Neural progenitor cell (in vitro differentiated cells): ENCODE data around the gene TNIK. TPM values are rescaled to one million over a fixed set of nuclear protein-coding genes. Genes with fewer than 3 reads are reported as not detected.
"Not testable (repeated sequence)": the region's sequence is repeated elsewhere in the genome, so short reads cannot be mapped to it uniquely, and the experiment has no call there.

Experiments
- DNase-seq: peaks from one replicate; pipeline ENCODE4 v3.0.0-alpha.2; 2016; ENCODE audit warnings: low spot score
- H2AFZ ChIP-seq: fragments of 200-600 bp; sonication (generic); replicated peaks from 2 replicates; pipeline ENCODE4 v1.6.1; 2016; ENCODE audit warnings: antibody characterized with exemption
- H3F3A ChIP-seq: fragments of 200-600 bp; sonication (generic); 2 replicates; pipeline ENCODE4 v1.6.1; 2016; ENCODE audit warnings: antibody characterized with exemption, low read depth
- H3K27ac ChIP-seq: fragments of 200-600 bp; sonication (generic); 2 replicates; pipeline ENCODE4 v1.5.1; 2016; ENCODE audit warnings: mild to moderate bottlenecking
- H3K27me3 ChIP-seq: fragments of 200-600 bp; sonication (generic); 2 replicates; pipeline ENCODE4 v1.6.1; 2016; ENCODE audit warnings: mild to moderate bottlenecking, moderate library complexity
- H3K36me3 ChIP-seq: fragments of 200-600 bp; sonication (generic); 2 replicates; pipeline ENCODE4 v1.5.1; 2016
- H3K4me1 ChIP-seq: fragments of 200-600 bp; sonication (generic); 2 replicates; pipeline ENCODE4 v1.6.1; 2016; ENCODE audit warnings: mixed run types
- H3K4me2 ChIP-seq: fragments of 200-600 bp; sonication (generic); 2 replicates; pipeline ENCODE4 v1.6.1; 2016
- H3K4me3 ChIP-seq: fragments of 200-600 bp; sonication (generic); 2 replicates; pipeline ENCODE4 v1.5.1; 2016
- H3K79me2 ChIP-seq: fragments of 200-600 bp; sonication (generic); 2 replicates; pipeline ENCODE4 v1.6.1; 2016; ENCODE audit warnings: low read depth
- H3K9ac ChIP-seq: fragments of 200-600 bp; sonication (generic); 2 replicates; pipeline ENCODE4 v1.6.1; 2016
- H3K9me3 ChIP-seq: fragments of 200-600 bp; sonication (generic); 2 replicates; pipeline ENCODE4 v1.5.1; 2016; ENCODE audit warnings: low read depth
- H4K20me1 ChIP-seq: fragments of 200-600 bp; sonication (generic); 2 replicates; pipeline ENCODE4 v1.6.1; 2016; ENCODE audit warnings: low read depth
- H3K27ac Mint-ChIP-seq: 3 replicates; pipeline ENCODE4 v1.8.0; 2021; ENCODE audit warnings: mixed read lengths
- H3K27me3 Mint-ChIP-seq: 2 replicates; pipeline ENCODE4 v1.8.0; 2022; ENCODE audit warnings: low read depth, mild to moderate bottlenecking, inconsistent platforms, moderate library complexity, mixed read lengths; ENCODE audit not compliant: insufficient read depth
- H3K36me3 Mint-ChIP-seq: 3 replicates; pipeline ENCODE4 v1.8.0; 2021; ENCODE audit warnings: mixed read lengths
- H3K4me1 Mint-ChIP-seq: 3 replicates; pipeline ENCODE4 v1.8.0; 2021; ENCODE audit warnings: mixed read lengths
- H3K4me3 Mint-ChIP-seq: 3 replicates; pipeline ENCODE4 v1.8.0; 2021; ENCODE audit warnings: mild to moderate bottlenecking, moderate library complexity, mixed read lengths
- H3K9me3 Mint-ChIP-seq: 3 replicates; pipeline ENCODE4 v1.8.0; 2020; ENCODE audit warnings: mixed read lengths
- EZH2 ChIP-seq: fragments of 200-600 bp; sonication (generic); IDR thresholded peaks from 2 replicates; pipeline ENCODE4 v1.6.1; 2017; ENCODE audit warnings: antibody characterized with exemption, mild to moderate bottlenecking, moderate library complexity
- EZH2phosphoT487 ChIP-seq: fragments of 200-600 bp; sonication (generic); IDR thresholded peaks from 2 replicates; pipeline ENCODE4 v1.6.1; 2017; ENCODE audit warnings: antibody characterized with exemption
- total RNA-seq: library from RNA; depleted of rRNA; stranded (reverse); fragments of >200 nt; gene quantifications from 2 replicates; pipeline ENCODE4 v1.2.3, GENCODE V29; 2015; ENCODE audit warnings: low replicate concordance
- TF ChIP-seq, protein P1 (sequence below): fragments of 200-600 bp; sonication (generic); IDR thresholded peaks from 2 replicates; pipeline ENCODE4 v1.5.1; 2017; ENCODE audit warnings: antibody characterized with exemption, mild to moderate bottlenecking

Gene TNIK
- total RNA-seq, 1 donor from 2014 or later = 3.0 TPM

DNA sequence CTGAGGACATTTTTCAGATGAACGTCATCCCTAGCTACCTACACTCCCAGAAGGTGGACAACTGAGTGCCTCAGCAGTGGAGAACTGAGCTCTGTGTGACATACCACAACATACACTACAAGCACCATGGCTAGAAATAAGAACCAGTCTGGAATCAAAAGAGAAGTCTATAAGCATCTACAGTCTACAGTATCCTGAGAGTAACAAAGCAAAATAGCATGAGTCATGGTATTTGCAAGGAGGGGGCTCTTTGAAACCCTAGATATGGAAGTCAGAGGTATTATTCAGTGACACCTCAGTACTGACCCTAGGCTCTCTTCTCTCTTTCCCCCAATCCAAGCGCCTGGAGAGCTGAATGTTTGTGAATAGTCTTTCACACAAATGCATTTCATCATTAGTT lies 87.5 kb downstream of the TNIK start:
- TF ChIP-seq, protein P1, sequence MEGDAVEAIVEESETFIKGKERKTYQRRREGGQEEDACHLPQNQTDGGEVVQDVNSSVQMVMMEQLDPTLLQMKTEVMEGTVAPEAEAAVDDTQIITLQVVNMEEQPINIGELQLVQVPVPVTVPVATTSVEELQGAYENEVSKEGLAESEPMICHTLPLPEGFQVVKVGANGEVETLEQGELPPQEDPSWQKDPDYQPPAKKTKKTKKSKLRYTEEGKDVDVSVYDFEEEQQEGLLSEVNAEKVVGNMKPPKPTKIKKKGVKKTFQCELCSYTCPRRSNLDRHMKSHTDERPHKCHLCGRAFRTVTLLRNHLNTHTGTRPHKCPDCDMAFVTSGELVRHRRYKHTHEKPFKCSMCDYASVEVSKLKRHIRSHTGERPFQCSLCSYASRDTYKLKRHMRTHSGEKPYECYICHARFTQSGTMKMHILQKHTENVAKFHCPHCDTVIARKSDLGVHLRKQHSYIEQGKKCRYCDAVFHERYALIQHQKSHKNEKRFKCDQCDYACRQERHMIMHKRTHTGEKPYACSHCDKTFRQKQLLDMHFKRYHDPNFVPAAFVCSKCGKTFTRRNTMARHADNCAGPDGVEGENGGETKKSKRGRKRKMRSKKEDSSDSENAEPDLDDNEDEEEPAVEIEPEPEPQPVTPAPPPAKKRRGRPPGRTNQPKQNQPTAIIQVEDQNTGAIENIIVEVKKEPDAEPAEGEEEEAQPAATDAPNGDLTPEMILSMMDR = no peak
- TF ChIP-seq EZH2 (no peak), EZH2phosphoT487 (no peak)
- H3K9me3 Mint-ChIP-seq = no peaks in the 10 kb centered on the region
- H3F3A ChIP-seq = peaks cover under 1% of the 10 kb centered on the region
- no peaks in the 10 kb centered on the region for H3K79me2 ChIP-seq
- no peak overlapping the region for H3K4me2 ChIP-seq
- no peaks in the 10 kb centered on the region for H4K20me1 ChIP-seq
- peaks cover 15% of the 10 kb centered on the region for H3K4me1 ChIP-seq
- H3K4me3 ChIP-seq = no peak overlapping the region
- H3K9me3 ChIP-seq = no peaks in the 10 kb centered on the region
- no peaks in the 10 kb centered on the region for H3K27me3 Mint-ChIP-seq
- H3K4me1 Mint-ChIP-seq = peaks cover 36% of the 10 kb centered on the region
- no peaks in the 10 kb centered on the region for H3K36me3 ChIP-seq
- H2AFZ ChIP-seq = no peak overlapping the region
- no peak overlapping the region for H3K27ac Mint-ChIP-seq
- H3K4me3 Mint-ChIP-seq = no peak overlapping the region
- peaks cover 4% of the 10 kb centered on the region for H3K36me3 Mint-ChIP-seq
- H3K27me3 ChIP-seq = no peaks in the 10 kb centered on the region
- DNase-seq = no peak
- H3K9ac ChIP-seq = no peak overlapping the region
- H3K27ac ChIP-seq = no peak overlapping the region

DNA sequence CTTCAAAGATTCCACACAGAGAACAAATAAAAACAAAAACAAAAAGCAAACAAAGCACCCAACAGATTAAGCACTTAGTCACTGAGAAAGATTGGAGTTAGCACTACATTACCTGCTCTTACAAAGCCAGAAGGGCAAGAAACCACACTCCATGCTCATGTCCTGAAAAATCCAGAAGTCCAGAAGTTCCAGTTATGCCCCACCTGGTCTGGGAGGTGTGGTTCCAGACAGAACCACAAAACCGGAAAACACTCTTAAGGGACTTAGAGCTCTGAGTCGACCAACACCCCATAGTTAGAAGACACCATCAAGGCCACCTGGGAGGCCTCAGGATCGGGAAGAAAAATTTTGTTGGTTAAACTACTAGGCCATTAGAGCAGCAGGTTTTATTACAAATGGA lies 88.9 kb downstream of the TNIK start:
- H3K27me3 Mint-ChIP-seq = no peaks in the 10 kb centered on the region
- H3K27ac Mint-ChIP-seq = no peak overlapping the region
- DNase-seq = no peak
- H2AFZ ChIP-seq = no peak overlapping the region
- TF ChIP-seq EZH2 = no peak
- no peak for TF ChIP-seq EZH2phosphoT487
- TF ChIP-seq, protein P1 = no peak
- no peak overlapping the region for H3K27ac ChIP-seq
- H3K36me3 Mint-ChIP-seq = peaks cover 4% of the 10 kb centered on the region
- H3K4me2 ChIP-seq = no peak overlapping the region
- no peak overlapping the region for H3K4me3 ChIP-seq
- H3K4me1 Mint-ChIP-seq = peaks cover 36% of the 10 kb centered on the region
- no peak overlapping the region for H3K4me3 Mint-ChIP-seq
- no peaks in the 10 kb centered on the region for H3K79me2 ChIP-seq
- H3K27me3 ChIP-seq = no peaks in the 10 kb centered on the region
- H3F3A ChIP-seq = no peaks in the 10 kb centered on the region
- no peaks in the 10 kb centered on the region for H3K9me3 ChIP-seq
- H3K9ac ChIP-seq = no peak overlapping the region
- H3K9me3 Mint-ChIP-seq = no peaks in the 10 kb centered on the region
- H4K20me1 ChIP-seq = no peaks in the 10 kb centered on the region
- no peaks in the 10 kb centered on the region for H3K36me3 ChIP-seq
- peaks cover 14% of the 10 kb centered on the region for H3K4me1 ChIP-seq

DNA sequence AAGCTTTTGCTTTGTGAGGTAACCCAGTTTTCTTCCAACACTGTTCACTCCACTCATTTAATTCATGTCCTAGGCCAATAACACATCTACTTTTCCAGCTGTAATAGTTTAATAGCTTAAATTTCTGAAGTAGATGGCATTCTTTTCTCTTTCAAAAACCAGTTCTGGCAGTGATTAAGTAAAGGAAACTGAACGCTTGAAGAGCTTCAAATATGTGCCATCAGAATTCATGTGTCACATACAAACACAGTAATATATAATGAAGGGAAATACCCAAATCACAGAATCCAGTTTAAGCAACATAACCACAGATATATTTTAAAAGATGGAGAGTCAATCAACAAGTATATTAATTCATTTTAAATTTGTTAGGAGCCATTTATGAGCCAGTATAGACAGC lies 91.0 kb downstream of the TNIK start:
- Histone ChIP-seq H3K4me1 (peaks cover 7% of the 10 kb centered on the region), H2AFZ (no peak overlapping the region), H3K9me3 (no peaks in the 10 kb centered on the region), H3K4me3 (no peak overlapping the region), H3K4me2 (no peak overlapping the region), H4K20me1 (no peaks in the 10 kb centered on the region), H3K36me3 (no peaks in the 10 kb centered on the region), H3K79me2 (no peaks in the 10 kb centered on the region), H3K27ac (no peak overlapping the region), H3F3A (no peaks in the 10 kb centered on the region), H3K27me3 (no peaks in the 10 kb centered on the region), H3K9ac (no peak overlapping the region)
- TF ChIP-seq EZH2phosphoT487 = no peak
- TF ChIP-seq EZH2 = no peak
- TF ChIP-seq, protein P1 = no peak
- no peaks in the 10 kb centered on the region for H3K9me3 Mint-ChIP-seq
- peaks cover 34% of the 10 kb centered on the region for H3K4me1 Mint-ChIP-seq
- no peak for DNase-seq
- no peak overlapping the region for H3K4me3 Mint-ChIP-seq
- H3K27me3 Mint-ChIP-seq = no peaks in the 10 kb centered on the region
- no peak overlapping the region for H3K27ac Mint-ChIP-seq
- peaks cover 4% of the 10 kb centered on the region for H3K36me3 Mint-ChIP-seq

DNA sequence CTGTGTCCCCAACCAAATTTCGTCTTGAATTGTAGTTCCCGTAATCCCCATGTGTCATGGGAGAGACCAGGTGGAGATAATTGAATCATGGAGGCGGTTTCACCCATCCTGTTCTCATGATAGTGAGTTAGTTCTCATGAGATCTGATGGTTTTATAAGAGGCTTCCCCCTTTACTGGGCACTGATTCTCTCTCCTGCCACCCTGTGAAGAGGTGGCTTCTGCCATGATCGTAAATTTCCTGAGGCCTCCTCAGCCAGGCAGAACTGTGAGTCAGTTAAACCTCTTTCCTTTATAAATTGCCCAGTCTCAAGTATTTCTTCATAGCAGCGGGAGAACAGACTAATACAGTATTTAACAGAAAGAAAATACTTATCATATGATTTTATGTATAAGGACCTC lies 93.5 kb downstream of the TNIK start:
- H3K4me3 ChIP-seq, H2AFZ ChIP-seq, H3K4me3 Mint-ChIP-seq, H3K27ac Mint-ChIP-seq, H3K9ac ChIP-seq, H3K27me3 ChIP-seq, H3F3A ChIP-seq, H3K36me3 Mint-ChIP-seq, H4K20me1 ChIP-seq, DNase-seq, H3K27ac ChIP-seq, H3K4me2 ChIP-seq, H3K79me2 ChIP-seq, H3K27me3 Mint-ChIP-seq, H3K9me3 ChIP-seq, H3K36me3 ChIP-seq, H3K9me3 Mint-ChIP-seq: not testable (repeated sequence)
- peaks cover 52% of the 10 kb centered on the region for H3K4me1 Mint-ChIP-seq
- H3K4me1 ChIP-seq = peaks cover 20% of the 10 kb centered on the region
